HepG2 (cell line): ENCODE measurements around the gene C5orf15. TPM values are rescaled to one million over a fixed set of nuclear protein-coding genes. Genes with fewer than 3 reads are reported as not detected.

Experiments
- FOXA3 ChIP-seq: IDR thresholded peaks from 2 replicates; pipeline ENCODE4 v1.6.1; 2016; ENCODE audit warnings: missing genetic modification reagents, missing compliant biosample characterization
- GATAD2A ChIP-seq: IDR thresholded peaks from 2 replicates; pipeline ENCODE4 v1.6.1; 2016
- HNF4A ChIP-seq: sonication (generic); formaldehyde crosslinking; IDR thresholded peaks from 2 replicates; pipeline ENCODE4 v1.4.0; 2020; ENCODE audit warnings: missing genetic modification reagents
- HNRNPLL ChIP-seq: fragments of 200-400 bp; formaldehyde crosslinking; IDR thresholded peaks from 2 replicates; pipeline ENCODE4 v1.6.1; 2017; ENCODE audit warnings: mild to moderate bottlenecking, low read depth, low read length; ENCODE audit not compliant: poor library complexity, severe bottlenecking
- IRF2 ChIP-seq: IDR thresholded peaks from 2 replicates; pipeline ENCODE4 v1.6.1; 2018; ENCODE audit warnings: missing genetic modification reagents, missing compliant biosample characterization
- JUNB ChIP-seq: sonication (generic); formaldehyde crosslinking; IDR thresholded peaks from 2 replicates; pipeline ENCODE4 v1.8.0; 2022; ENCODE audit warnings: missing genetic modification reagents, mild to moderate bottlenecking, borderline replicate concordance
- KLF16 ChIP-seq, 2 experiments: sonication (generic) in 1 of 2; formaldehyde crosslinking in 1 of 2; IDR thresholded peaks; 2 replicates each; pipeline versions ENCODE4 v1.6.1 to v1.8.0; 2016 to 2023; ENCODE audit warnings: missing genetic modification reagents in 2 of 2, missing compliant biosample characterization in 1 of 2
- KMT2A ChIP-seq: sonication (generic); formaldehyde crosslinking; IDR thresholded peaks from 2 replicates; pipeline ENCODE4 v1.4.0; 2020; ENCODE audit warnings: missing genetic modification reagents
- LCORL ChIP-seq, 2 experiments: fragments of 450-650 bp in 1 of 2; sonication (generic) in 1 of 2; formaldehyde crosslinking in 1 of 2; IDR thresholded peaks; 2 replicates each; pipeline versions ENCODE4 v1.5.0 to v1.6.1; 2017 to 2020; ENCODE audit warnings: antibody characterized with exemption in 1 of 2, missing genetic modification reagents in 1 of 2
- MYC ChIP-seq: sonication (generic); formaldehyde crosslinking; IDR thresholded peaks from 2 replicates; pipeline ENCODE4 v1.9.0; 2021; ENCODE audit warnings: missing genetic modification reagents, borderline replicate concordance
- NR1H2 ChIP-seq: sonication (generic); formaldehyde crosslinking; IDR thresholded peaks from 2 replicates; pipeline ENCODE4 v1.8.1; 2022; ENCODE audit warnings: low read depth, missing genetic modification reagents, borderline replicate concordance
- PHF8 ChIP-seq: sonication (generic); formaldehyde crosslinking; IDR thresholded peaks from 2 replicates; pipeline ENCODE4 v1.5.0; 2020; ENCODE audit warnings: missing genetic modification reagents
- SALL1 ChIP-seq: sonication (generic); formaldehyde crosslinking; IDR thresholded peaks from 2 replicates; pipeline ENCODE4 v1.8.0; 2022; ENCODE audit warnings: mild to moderate bottlenecking, missing genetic modification reagents
- SAP130 ChIP-seq: IDR thresholded peaks from 2 replicates; pipeline ENCODE4 v1.6.1; 2016; ENCODE audit warnings: low read depth
- TBX2 ChIP-seq: sonication (generic); formaldehyde crosslinking; IDR thresholded peaks from 2 replicates; pipeline ENCODE4 v1.5.0; 2020; ENCODE audit warnings: missing genetic modification reagents, mild to moderate bottlenecking, borderline replicate concordance
- TRIM24 ChIP-seq: sonication (generic); formaldehyde crosslinking; IDR thresholded peaks from 2 replicates; pipeline ENCODE4 v1.8.0; 2022; ENCODE audit warnings: mild to moderate bottlenecking, missing genetic modification reagents
- ZBED4 ChIP-seq: sonication (generic); formaldehyde crosslinking; IDR thresholded peaks from 2 replicates; pipeline ENCODE4 v1.4.0; 2020; ENCODE audit warnings: missing genetic modification reagents, borderline replicate concordance
- ZFAT ChIP-seq: sonication (generic); formaldehyde crosslinking; conservative IDR thresholded peaks from 2 replicates; pipeline ENCODE4 v1.8.1; 2023; ENCODE audit warnings: missing genetic modification reagents, inconsistent platforms
- ZNF263 ChIP-seq: sonication (generic); formaldehyde crosslinking; IDR thresholded peaks from 2 replicates; pipeline ENCODE4 v1.4.0; 2020; ENCODE audit warnings: missing genetic modification reagents
- ZNF781 ChIP-seq: sonication (generic); formaldehyde crosslinking; IDR thresholded peaks from 2 replicates; pipeline ENCODE4 v1.5.1; 2020; ENCODE audit warnings: borderline replicate concordance, mild to moderate bottlenecking, missing genetic modification reagents; ENCODE audit errors: not compliant biosample characterization
- polyA plus RNA-seq, 8 experiments: library from polyadenylated mRNA; depleted of rRNA in 3 of 8; stranded (reverse) in 7 of 8; unstranded in 1 of 8; fragments of >200 nt; fragmentation: Illumina TruSeq in 4 of 8; extraction: Trizol in 4 of 8; gene quantifications; 2 replicates each; pipeline versions ENCODE4 v1.2.1 to v1.2.3, GENCODE V29; 2011 to 2016; ENCODE audit warnings: low read depth in 4 of 8, missing spikeins in 1 of 8, mixed read lengths in 1 of 8; ENCODE audit not compliant: insufficient read depth in 1 of 8
- total RNA-seq, 5 experiments: library from RNA; depleted of rRNA; stranded (reverse); fragments of >200 nt; fragmentation: Illumina TruSeq; extraction: Trizol; gene quantifications; 2 replicates each; pipeline ENCODE4 v1.2.3, GENCODE V29; 2016; ENCODE audit warnings: low read depth in 1 of 5
- TF ChIP-seq, protein P1 (sequence below): sonication (generic); formaldehyde crosslinking; IDR thresholded peaks from 2 replicates; pipeline ENCODE4 v1.4.0; 2020; ENCODE audit warnings: low read depth, missing genetic modification reagents

C5orf15 gene
- total and polyA plus RNA-seq, 2 of the 13 experiments (the other 11 are each of a cell fraction or from before 2014, with no cell fraction given): 58.5 to 82.7 TPM

GRCh38 chr5:133995341-133995740 is 26.9 kb upstream of the C5orf15 start (continued):
- TF ChIP-seq KMT2A (CRISPR knock-in tag) (0 out of 2 replicates have a peak, but pooled peaks have one; percentile 21), ZBED4 (CRISPR knock-in tag) (0 out of 2 replicates have a peak, but pooled peaks have one; percentile 52), TRIM24 (no peak), GATAD2A (peak; percentile 50; the same call in 1 of the 2 replicates), PHF8 (CRISPR knock-in tag) (peak; percentile 30; the same call in 1 of the 2 replicates), SALL1 (CRISPR knock-in tag) (peak; percentile 55), TBX2 (CRISPR knock-in tag) (0 out of 2 replicates have a peak, but pooled peaks have one; percentile 34), IRF2 (0 out of 2 replicates have a peak, but pooled peaks have one; percentile 32), NR1H2 (CRISPR knock-in tag) (no peak), SAP130 (CRISPR knock-in tag) (peak; percentile 74), HNF4A (CRISPR knock-in tag) (0 out of 2 replicates have a peak, but pooled peaks have one; percentile 16), FOXA3 (0 out of 2 replicates have a peak, but pooled peaks have one; percentile 7), LCORL (IDR thresholded peaks at IDR 0.05) (no peak), LCORL (CRISPR knock-in tag; IDR thresholded peaks at IDR 0.05) (peak; percentile 46; the same call in 1 of the 2 replicates), ZFAT (CRISPR knock-in tag) (no peak), JUNB (CRISPR knock-in tag) (peak; percentile 65; the same call in 1 of the 2 replicates), MYC (0 out of 2 replicates have a peak, but pooled peaks have one; percentile 5), HNRNPLL (no peak), ZNF781 (CRISPR knock-in tag) (peak; percentile 11), KLF16 (CRISPR knock-in tag; IDR thresholded peaks at IDR 0.05) (peak in 1 of 2 experiments; percentile 8; a peak in 1 of 4 replicates), ZNF263 (CRISPR knock-in tag) (peak; percentile 72)
- TF ChIP-seq, protein P1, sequence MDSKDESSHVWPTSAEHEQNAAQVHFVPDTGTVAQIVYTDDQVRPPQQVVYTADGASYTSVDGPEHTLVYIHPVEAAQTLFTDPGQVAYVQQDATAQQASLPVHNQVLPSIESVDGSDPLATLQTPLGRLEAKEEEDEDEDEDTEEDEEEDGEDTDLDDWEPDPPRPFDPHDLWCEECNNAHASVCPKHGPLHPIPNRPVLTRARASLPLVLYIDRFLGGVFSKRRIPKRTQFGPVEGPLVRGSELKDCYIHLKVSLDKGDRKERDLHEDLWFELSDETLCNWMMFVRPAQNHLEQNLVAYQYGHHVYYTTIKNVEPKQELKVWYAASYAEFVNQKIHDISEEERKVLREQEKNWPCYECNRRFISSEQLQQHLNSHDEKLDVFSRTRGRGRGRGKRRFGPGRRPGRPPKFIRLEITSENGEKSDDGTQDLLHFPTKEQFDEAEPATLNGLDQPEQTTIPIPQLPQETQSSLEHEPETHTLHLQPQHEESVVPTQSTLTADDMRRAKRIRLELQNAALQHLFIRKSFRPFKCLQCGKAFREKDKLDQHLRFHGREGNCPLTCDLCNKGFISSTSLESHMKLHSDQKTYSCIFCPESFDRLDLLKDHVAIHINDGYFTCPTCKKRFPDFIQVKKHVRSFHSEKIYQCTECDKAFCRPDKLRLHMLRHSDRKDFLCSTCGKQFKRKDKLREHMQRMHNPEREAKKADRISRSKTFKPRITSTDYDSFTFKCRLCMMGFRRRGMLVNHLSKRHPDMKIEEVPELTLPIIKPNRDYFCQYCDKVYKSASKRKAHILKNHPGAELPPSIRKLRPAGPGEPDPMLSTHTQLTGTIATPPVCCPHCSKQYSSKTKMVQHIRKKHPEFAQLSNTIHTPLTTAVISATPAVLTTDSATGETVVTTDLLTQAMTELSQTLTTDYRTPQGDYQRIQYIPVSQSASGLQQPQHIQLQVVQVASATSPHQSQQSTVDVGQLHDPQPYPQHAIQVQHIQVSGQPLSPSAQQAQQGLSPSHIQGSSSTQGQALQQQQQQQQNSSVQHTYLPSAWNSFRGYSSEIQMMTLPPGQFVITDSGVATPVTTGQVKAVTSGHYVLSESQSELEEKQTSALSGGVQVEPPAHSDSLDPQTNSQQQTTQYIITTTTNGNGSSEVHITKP (CRISPR knock-in tag): peak; percentile 96
